Measurements from ENCODE around the gene IQSEC1. TPM values are rescaled to one million over a fixed set of nuclear protein-coding genes. Genes with fewer than 3 reads are reported as not detected.

Gene IQSEC1
- total RNA-seq, 1 experiment from 2014 or later, result 7.7 TPM

DNA sequence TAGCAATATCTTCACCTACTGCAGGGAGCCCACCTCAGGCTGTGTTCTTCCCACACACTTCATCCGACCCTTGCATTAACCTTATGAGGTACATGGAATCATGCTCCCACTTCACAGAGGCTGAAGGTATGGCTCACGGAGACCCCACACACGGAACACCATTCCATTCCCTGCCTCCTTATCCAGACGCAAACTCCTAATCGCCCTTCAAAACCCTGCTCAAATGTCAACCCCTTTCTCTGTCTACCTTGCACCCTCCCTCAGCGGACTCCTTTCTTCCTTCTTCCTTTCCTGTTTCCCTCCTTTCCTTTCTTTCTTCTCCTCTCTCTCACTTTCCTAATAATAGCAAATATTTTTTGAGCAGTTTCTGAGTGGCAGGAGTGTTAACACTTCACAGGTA, 23.8 kb downstream of the IQSEC1 start:
- DNase-seq (ENCODE audit: low read depth), result no peak

GRCh38 chr3:13047296-13048165, 25.7 kb downstream of the IQSEC1 start:
- no peak for DNase-seq (ENCODE audit: low read depth)

- no peak for DNase-seq (ENCODE audit: low read depth)
These were observed 26.5 kb downstream of the IQSEC1 start for GRCh38 chr3:13046569-13047274.

- no peak for DNase-seq (ENCODE audit: low read depth)
These were observed 27.2 kb downstream of the IQSEC1 start for GRCh38 chr3:13045904-13046568.

GRCh38 chr3:13045241-13045903, 27.9 kb downstream of the IQSEC1 start:
- DNase-seq (ENCODE audit: low read depth), result no peak

DNA sequence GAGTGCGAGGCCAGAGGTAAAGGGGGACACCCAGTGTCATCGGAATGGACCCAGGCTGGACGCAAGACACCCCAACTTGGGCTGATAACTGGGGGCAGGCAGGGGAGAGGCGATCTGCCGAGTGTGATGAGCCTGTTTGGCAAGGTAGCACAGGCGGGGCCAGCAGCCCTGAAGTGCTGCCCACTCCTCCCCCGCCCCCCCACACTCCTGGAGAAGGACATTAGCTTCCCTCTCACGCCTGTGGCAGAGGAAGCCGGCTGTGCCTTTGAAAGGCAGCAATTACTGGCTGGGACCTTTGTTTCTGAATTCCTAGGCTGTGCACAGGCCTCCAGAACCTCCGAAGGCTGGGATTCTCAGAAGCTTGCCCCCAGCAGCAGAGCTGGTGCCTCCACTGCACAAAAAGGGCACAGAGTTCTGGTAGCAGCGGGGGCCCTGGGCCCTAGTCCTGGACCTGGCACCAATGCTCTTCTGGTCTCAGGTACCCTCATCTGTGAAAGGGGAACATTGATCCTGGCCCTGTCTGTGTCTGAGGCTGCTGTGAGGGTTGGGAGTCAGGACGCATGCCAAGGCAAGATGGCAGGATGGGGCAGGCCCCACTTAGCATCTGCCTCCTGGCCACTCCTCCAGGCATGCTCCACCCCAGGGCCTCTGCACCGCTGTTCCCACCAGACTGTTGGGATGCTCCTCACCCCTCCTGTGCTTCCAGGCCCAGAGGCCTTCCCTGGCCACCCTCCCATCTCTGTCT, 28.6 kb downstream of the IQSEC1 start:
- no peak for DNase-seq (ENCODE audit: low read depth)

DNA sequence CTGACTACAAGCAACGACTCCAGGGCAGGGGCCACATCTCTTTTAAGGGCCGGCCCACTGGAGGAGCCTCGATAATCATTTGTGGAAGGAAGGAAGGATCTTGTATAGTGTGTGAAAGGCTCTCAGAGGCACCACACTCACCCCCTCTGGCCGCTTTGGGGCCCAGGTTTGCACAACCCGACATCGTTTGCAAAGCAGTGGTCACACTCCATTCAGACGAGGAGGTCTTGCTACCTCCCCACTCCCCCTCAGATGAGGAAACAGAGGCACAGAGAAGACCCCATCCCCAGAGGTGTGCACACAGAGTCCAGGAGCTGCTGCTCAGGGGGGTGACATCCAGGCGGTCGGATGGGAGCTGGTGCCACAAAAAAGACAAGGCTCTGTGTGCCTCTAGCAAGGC, 29.6 kb downstream of the IQSEC1 start:
- no peak for DNase-seq (ENCODE audit: low read depth)

DNA sequence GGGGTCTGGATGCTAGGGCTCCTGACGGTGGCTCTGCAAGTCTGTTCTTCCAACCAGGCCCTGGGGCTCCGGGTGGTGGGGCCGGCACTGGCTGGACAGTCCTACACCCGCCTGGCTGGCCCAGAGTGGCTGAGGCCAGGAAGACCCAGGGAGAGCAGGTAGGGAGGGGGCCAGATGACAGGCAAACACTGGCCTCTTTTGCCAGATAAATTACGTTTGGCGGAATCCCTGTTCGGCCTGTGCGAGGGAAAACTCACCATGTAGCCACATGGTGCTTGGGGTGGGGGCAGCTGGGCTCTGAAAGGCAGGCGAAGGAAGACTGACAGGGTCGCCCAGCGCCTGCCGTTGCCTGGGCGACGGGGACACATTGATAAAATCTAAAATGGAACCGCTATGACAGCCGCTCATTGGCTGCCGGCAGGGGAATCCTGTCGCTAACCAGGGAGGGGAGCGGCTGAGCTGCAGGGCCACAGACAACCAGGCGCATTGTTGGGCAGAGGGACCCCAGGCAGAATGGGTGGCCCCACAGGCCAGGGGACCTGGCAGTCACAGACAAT, 30.4 kb downstream of the IQSEC1 start:
- DNase-seq (ENCODE audit: low read depth), result no peak

DNA sequence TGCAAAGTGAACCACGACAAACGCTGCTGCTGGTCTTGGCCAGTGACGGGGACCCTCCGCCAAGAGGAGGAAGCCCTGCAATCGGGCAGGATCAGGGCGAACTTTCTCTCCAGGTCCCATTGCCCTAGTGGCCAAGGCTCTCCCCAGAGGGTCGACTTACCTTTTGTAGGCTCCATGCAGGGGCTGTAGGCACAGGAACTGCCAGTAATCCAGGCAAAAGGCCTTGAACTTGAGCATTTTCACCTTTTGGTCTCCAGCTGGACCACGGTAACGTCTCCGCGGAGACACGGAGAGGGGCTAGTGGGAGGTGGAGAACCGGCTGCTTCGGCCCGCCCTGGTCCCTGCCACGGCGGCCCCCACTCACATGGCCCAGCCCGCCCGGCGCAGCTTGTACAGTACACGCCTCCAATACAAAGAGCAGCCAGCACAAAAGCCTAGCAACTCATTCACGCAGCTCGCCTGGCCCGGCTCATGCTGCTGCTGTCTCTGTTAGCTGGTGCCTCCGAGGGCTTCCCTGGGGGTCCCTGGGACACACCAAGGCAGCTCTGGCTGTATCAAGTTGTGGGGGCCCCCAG, 31.0 kb downstream of the IQSEC1 start:
- DNase-seq (ENCODE audit: low read depth), result no peak

DNA sequence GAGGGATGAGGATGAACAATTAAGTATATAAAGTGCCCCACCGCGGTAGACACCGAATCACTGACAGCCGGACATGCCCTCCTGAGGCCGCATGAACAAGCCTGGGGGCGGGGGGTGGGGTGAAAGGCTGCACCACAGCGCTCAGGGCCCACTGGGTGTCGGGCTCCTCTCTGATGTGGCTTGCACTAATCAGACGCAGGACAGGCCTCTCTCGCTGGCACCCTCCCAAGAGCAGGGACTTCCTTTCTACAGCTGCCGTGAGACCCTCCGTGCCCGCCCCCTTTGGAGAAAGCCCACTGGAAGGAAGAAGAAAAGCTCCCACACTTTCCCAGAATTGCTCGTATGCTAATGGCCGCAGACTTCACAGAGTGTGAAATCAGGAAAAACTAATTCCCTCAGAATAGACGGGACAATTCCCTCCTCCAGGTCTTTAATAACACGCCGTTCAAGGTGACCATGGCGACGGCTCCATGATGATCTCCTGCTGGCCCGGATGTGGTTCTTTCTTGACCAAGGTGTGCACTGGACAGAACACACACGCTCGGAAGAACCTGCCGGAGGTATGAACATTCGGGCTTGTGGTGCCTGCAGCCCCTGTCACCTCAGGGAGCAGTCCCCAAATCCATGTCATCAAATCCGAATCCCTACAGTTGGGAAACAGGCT, 32.0 kb downstream of the IQSEC1 start:
- no peak for DNase-seq (ENCODE audit: low read depth)

- no peak for DNase-seq (ENCODE audit: low read depth)
These were observed 32.7 kb downstream of the IQSEC1 start for GRCh38 chr3:13040361-13041074.

DNA sequence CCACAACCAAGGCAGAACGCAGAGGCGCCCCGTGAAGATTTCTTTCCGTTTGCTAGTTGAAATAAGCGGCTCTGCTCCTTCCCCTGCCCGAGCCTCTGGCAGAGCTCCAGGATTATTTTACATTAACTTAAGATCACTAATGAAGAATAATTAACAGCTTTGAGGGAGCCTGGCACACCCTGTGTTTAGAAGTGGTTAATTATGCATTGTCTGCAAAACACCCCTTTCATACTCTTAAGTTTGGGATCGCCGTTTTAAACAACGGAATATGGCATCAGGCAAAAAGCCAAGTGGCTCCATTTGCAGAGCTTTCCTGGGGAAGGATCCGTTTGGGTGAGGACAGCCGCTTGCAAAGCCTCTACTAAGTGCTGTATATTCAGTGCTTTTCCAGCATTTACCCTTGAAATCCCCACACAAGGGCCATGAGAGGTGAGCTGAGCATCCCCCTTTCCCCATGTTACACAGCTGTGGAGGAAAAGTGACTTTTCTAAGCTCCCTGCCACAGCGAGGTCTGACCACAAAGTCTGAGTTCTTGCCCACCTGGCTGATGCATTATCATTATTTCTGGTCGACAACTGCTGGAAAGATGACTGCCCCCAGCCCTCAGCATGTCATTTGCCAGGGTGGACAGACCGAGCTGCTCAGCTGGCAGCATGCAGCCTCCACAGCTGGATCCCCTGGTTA, 33.9 kb downstream of the IQSEC1 start:
- DNase-seq (ENCODE audit: low read depth), result no peak

DNA sequence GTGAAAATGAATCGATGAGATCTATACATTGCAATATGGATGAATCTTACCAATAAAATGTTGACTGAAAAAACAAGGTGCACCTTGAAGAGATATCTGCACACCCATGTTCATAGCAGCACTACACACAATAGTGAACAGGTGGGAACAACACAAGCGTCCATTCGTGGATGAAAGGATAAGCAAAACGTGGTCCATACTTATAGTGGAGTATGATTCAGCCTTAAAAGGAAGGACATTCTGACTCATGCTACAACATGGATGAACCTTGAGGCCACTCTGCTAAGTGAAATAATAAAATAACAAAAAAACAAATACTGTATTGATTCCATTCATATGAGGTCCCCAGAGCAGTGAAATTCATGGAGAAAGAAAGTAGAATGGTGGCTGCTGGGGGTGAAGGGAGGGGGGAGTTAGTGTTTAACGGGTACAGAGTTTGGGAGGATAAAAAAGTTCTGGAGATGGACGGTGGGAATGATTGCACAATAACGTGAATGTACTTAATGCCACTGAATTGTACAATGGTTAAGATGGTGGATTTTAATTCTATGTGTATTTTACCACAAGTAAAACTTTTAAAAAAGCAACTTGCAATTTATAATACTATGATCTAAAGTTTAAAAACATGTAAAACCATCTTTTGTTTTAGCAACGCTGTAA, 35.6 kb downstream of the IQSEC1 start:
- DNase-seq (ENCODE audit: low read depth), result no peak

DNA sequence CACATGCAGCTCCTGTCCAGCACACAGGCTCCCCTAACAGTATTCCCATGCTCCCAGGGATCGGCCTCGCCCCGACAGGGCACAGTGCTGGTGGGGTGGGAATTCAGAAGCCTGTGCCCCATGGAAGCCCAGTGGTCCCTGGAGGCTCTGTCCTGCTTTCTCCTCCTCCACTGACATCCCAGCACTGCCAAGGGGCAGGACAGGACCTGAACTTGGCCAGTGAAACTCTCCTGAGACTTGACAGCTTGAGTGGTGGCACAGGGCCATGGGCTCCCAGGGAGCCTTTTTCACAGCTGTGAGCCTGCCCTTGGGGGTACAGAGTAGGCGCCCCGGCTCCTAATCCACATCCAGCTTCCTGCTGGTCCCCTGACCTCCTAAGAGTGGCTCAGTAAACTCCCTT, 38.4 kb downstream of the IQSEC1 start:
- DNase-seq (ENCODE audit: low read depth), result no peak

DNA sequence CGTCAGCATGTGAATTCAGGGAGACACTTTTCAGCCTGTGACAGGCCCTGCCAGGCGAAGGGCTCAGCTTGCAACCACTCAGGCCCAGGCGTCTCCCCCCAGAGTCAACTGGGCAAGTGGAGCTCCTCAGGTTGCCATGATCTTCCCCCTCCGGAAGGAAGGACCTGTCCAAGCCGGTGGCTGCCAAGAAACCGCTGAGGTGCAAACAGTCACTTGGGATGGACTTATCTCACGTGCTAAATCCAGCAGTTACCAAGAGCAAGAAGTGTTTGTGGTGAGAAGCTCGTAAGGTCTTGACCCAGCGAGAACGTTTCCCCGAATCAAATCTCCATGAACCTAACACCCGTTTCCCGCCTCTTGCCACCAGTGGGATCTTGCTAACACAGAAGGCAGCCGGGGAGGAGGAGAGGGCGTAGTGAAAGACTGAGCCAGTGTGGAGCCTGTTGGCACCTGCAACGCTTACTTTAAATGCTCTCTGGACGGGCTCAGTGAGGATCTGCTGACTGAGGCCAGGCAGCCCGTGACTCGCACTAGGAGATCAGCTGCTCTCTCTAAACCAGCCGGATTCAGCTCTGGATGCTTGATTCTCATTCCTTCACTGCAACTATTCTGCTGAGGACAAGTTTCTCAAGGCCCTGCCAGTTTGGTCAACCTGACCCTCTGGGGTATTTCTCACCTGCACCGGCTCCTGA, 39.0 kb downstream of the IQSEC1 start:
- DNase-seq (ENCODE audit: low read depth), result no peak

GRCh38 chr3:13032206-13032605, 41.0 kb downstream of the IQSEC1 start:
- DNase-seq (ENCODE audit: low read depth), result no peak

DNA sequence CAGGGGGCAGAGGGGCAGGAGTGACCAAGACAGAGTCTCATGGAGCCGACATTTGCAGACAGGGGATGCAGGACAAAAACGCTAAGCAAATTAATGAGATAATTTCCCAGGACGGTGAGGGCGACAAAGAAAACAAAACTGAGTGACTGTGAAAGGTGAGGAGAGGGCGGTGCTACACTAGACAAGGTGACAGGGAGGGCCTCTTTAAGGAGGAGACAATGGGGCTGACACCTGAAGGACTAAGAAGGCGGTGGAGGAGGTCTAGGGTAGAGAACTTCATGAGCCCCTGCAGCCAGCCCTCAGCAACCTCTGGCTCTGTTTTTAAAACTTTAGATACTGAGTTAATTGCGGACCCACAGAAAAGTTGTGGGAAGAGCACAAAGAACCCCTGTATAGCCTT, 41.6 kb downstream of the IQSEC1 start:
- DNase-seq (ENCODE audit: low read depth), result no peak

GRCh38 chr3:13030684-13031083, 42.5 kb downstream of the IQSEC1 start:
- DNase-seq (ENCODE audit: low read depth), result no peak
